NCI-H2107 treated with DMSO at 0.1 percent for 48 hours (cell line): ENCODE measurements around the gene RFC3.

Experiments used
- DNase-seq: peaks from one replicate; lab custom pipeline; 2025; ENCODE audit not compliant: unreplicated experiment; lab: John Stamatoyannopoulos, UW

Gene RFC3

GRCh38 chr13:33863188-33863789 lies 45.3 kb downstream of the RFC3 start:
- DNase-seq, result no peak

- DNase-seq, result no peak
Observed at GRCh38 chr13:33865945-33866344, 48.0 kb downstream of the RFC3 start.

- no peak for DNase-seq
Observed at GRCh38 chr13:33867472-33867871, 49.5 kb downstream of the RFC3 start.

DNA sequence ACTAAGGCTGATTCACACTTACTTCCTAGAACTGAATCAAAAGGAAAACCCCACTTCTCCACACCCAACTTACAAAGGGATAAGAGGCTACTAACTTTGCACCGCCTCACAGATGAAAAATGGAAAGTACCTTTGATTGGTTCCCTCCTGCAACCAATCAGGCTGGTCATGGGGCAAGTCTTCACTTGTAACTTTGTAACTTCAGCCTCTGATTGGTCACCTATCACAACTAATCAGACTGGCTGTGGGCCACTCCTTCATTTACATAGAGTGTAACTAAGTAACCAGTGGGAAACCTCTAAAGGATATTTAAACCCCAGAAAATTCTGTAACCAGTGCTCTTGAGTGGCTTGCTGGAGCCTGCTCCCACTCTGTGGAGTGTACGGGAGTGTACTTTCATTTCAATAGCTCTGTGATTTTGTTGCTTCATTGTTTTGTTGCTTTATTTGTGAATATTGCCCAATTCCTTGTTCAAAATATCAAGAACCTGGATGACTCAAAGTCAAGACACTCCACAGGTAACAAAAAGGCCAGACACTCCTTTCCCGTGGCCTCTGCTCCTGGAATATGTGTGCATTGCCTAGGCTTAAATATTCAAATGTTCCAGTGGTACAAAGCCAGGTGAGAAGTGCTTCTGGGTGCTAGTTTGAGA lies 50.5 kb downstream of the RFC3 start:
- DNase-seq, result no peak

DNA sequence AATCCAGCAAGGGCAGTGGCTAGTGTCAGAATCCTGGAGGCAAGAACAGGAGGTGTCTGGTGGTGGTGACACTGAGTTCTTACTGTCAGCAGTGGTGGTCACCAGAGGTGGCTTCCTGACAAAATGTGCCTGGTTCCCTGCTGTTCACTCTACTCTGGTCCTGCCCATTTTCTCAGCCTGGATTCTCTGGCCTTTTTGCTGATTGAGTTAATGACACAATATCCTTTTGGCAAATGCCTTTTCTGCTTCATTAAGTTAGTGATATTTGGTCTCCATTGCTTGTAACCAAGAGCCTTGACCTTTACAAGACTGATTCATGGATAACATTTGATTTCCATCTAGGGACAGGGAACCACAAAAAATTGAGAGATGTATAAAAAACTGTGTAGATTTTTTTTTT lies 51.1 kb downstream of the RFC3 start:
- DNase-seq, result no peak

GRCh38 chr13:33870046-33870668 lies 52.2 kb downstream of the RFC3 start:
- peak; percentile 78 for DNase-seq

DNA sequence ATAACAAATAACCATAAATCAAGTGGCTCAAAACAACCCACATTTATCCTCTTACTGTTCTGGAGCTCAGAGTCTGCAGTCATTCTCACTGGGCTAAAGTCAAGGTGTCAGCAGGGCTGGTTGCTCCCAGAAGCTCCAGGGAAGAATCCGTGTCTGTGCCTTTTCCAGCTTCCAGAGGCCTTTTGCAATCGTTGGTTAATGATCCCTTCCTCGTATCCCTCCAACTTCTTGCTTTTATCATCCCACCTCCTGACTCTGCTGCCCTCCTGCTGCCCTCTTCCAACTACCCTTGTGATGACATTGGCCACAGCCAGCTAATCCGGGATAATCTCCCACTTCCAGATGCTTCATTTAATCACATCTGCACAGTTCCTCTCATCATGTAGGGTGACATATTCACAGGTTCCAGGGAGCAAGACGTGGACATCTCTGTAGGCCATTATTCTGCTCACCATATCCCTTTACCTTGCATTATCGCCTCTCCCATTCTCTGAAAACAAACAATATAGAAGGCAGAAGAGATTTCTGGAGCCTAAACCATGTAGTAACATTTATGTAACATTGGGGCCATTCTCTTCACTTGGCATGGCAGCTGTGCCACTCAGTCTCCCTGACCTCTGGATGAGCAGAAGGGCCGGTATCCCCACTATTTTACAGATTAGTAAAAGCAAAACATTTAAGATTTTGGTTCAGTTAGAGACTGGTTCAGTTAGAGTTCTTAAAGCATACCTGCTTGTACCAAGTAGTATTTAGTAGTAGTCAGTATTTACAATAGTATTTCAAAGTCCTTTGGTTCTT lies 53.5 kb downstream of the RFC3 start:
- no peak for DNase-seq

DNA sequence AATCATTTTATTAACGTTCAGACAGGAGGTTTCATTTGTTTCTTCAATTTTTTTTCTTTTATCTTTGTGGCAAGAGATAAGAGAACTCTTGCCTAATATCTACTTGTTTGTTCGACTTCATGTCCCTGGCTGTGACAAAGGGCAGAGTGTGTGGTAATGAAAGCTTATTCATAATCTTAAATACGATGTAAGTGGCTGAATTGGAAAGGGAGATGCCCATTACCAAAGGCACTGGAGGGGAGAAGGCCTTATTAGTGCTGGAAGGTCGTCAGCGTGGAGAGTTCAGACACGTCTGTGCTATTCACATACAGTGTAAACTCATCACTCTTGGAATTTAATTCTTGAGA lies 54.0 kb downstream of the RFC3 start:
- no peak for DNase-seq

DNA sequence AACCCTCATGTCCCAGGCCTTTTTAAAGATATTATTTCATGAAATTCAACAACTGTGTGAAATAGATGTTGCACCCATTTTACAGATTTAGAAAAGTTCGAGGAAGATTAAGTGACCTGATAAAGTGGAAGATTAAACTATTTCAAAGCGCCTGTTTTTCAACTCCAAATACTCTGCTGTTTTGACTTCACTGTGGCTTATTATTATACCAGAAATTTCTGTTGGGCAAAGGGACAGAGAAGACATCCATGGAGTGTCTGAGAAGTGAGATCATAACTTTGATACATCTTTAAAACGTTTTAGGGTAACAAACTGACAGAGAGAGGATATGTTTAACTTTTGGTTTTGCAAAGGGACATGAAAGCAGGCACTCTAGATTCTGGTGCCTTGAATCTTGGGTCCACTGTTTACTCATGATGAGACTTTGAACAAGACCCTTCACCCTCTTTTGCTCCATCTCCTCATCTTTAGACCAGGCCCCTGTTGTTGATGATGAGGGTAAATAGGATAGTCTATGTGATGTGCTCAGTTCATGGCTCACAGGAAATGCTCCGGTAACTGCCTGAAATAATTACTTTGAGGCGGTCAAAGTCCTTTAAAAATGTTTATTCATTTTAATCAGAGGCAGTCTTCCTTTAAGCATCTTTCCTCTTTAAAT lies 55.4 kb downstream of the RFC3 start:
- DNase-seq, result no peak

DNA sequence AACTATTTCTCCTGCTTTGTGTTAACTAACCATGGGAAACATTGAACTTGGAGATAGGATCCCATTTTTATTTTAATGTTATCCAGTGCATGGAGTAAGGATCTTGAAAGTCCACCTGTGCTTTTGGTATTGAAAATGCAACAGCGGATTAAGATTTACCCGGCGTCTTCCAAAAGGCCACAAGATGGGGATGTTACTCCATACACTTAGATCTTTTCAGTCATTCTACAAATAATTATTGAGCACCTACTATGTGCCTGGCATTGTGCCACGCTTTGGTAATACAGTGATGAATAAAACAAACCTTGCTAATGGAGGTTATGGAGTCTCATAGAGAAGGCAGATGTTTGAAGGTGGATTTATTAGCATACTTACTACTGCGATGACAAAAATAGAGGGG lies 56.9 kb downstream of the RFC3 start:
- no peak for DNase-seq

DNA sequence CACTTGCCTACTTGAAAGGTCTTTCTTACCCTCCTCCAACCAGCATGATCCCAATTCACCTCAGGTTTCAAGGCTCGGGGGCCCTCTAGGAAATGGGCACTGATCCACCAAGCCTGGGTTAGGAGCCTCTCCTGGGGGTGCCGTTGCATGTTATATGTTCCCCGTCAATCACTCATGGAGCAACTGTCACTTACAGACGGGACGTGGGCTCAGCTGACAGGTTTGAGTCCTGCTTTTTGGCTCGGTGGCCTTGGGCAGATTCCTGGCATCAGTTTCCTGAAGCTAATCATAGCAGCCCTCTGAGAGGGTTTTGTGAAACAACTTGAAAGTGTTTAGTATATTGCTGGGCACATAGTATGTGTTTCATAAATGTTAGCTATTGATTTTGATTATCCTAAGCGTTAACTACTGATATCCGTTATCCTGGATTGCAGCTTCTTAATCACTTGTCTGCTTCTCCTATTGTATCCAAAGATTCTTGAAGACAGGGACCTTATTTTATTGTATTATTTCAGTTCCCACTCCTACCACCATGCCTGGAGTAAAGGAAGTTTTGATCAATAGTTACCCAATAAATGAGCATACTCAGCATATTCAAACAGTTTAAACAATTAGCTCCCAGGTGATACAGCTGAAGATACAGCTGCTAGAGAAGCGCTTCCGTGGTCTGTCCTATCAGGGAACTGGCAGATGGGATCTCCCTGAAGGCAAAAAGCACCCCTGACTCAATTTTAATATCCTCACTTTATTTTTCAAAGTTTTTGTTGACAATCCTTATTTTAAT lies 57.9 kb downstream of the RFC3 start:
- DNase-seq, result no peak

DNA sequence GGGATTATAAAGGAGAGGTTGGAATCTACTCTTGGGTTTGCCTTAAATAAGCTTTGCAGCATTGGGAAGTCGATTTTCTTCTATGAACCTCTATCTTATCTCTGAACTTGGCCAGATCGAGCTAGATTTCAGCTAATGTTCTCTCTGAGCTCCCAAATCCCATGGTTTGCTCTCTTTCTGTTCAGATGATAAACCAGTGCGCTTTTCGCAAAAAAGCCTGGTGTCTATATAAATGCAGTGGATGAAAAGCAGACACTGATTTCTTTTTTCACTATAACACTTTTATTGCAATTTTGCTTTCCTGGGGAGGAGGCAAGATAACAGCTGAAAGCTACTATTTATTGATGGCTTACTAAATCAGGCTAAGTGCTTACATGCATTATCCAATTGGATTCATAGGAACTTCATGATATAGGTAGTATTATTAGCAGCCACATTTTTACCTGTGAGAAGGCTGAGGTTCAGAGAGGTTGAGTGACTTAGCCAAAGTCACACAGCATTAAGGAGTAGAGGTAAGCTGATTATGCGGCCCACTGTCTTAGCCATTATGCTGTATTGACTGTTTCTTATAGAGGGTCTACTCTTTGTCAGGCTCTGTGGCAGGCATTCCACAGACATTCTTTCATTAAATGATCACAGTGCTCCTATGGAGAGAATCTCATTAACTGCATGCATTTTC lies 58.9 kb downstream of the RFC3 start:
- DNase-seq, result no peak

GRCh38 chr13:33879118-33879517 lies 61.2 kb downstream of the RFC3 start:
- no peak for DNase-seq

DNA sequence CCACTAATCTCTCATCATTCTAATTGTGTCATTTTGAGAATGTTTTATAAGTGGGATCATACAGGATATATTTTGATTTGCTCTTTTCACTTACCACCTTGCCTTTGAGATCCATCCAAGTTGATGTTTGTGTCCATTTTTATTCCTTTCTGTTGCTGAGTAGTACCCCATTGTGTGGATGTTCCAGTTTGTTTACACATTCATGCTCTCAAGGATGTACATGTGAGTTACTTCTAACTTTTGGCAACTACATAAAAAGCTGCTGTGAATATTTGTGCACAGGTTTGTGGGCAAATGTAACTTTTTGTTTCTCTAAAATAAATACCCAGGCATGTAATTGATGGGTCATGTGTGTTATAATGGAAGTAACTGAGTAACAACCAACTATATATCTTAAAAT lies 64.9 kb downstream of the RFC3 start:
- DNase-seq, result no peak

- DNase-seq, result no peak
Observed at GRCh38 chr13:33884531-33885220, 66.7 kb downstream of the RFC3 start.
